Stimulated activated CD4-positive, alpha-beta T cell treated with anti-CD3 and anti-CD28 coated beads, Interleukin-12 subunit alpha, Interleukin-12 subunit beta, amount 100 ng/mL, for 24 hours (primary cell): ENCODE data around the gene ERC1.
"Not testable (repeated sequence)": the region's sequence is repeated elsewhere in the genome, so short reads cannot be mapped to it uniquely, and the experiment has no call there.

Source experiments
- DNase-seq, 2 experiments: peaks; one replicate each; pipeline ENCODE4 v3.0.0-alpha.2; 2020; ENCODE audit warnings: low read depth in 2 of 2

The ERC1 gene

DNA sequence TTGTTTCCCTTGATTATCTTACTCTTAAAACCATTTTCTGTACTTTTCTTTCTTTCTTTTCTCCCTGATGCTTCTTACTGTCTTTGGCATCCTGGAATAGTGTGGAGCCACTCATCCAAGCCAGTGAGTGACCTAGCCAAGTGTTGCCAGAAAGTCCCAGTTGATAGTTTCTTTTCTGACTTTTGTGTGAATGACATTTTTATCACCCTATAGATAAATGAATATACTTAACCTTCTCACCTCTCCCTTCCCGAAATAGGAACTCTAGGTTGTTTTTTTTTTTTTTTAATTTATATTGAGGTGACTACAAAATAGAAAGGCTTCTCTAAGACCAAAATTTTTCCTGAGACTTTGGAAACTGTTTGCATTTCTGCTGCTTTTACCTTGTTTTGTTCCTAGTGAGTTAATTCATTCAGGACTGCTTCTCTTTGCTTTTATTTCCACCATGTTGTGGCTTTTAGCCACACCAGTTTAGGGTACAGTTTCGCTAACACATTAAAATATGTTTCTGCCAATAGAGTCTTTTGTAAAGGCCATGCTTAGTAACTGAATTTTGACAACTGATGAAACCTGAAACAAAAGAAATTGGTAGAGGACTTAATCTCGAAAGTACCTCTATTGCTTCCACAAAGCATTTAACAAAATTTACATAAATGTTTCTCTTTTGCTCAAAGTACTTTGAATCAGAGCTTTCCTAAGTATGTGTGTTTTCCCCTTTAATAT is 194.6 kb downstream of the ERC1 start:
- DNase-seq, result no peak

DNA sequence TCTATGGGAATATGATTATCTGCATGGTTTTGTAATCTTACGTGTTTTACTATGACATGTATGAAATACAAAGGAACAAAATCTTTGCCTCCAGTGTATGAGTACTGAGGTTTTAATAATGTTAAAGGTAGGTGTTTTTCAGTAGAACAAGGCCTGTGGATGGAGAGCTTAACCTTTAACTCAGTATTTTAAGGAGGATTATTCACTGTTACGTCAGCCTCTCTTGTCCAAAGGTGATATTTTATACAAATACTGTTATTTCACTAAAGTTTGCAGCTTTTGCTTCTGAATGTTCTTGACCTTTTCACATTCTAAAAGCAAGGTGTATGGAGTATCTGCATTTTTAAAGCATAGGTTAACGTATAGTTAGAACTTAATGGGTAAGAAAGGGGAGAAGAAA is 195.3 kb downstream of the ERC1 start:
- no peak for DNase-seq

DNA sequence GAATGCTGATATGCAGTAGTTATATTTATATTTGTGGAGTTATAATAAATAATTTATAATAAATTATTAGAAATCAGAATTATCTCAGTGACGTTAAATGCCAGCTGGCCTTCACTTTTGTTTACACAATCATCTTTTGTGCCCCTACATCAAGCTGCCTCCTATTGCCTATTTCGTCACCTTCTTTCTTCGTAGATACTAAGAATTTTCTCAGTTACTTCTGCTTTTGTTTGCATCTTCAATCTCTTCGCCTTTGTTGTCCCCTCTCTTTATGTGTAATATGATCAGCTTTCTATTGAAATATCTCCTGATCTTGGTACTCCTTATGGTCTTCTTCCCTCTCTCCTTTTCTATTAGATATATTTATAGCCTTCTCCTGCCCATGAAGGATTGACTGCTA is 197.0 kb downstream of the ERC1 start:
- no peak for DNase-seq

DNA sequence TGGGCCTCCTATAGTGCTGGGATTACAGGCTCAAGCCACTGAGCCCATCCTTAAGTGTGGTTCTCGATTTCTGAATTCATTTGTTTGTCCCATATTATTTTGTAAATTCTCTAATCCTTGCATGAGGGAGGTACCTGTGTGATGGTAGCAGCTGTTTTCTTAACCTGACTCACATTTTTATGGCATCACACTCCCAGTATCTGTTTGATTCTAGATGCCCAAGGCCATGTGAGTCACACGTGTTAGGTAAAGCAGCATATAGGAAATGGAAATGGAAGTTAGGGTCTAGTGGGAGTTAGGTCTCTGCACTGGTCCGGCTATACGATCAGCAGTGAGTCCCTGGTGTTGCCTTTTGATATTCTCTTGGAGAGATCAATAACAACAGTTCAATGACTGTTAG is 198.1 kb downstream of the ERC1 start:
- DNase-seq, result no peak

DNA sequence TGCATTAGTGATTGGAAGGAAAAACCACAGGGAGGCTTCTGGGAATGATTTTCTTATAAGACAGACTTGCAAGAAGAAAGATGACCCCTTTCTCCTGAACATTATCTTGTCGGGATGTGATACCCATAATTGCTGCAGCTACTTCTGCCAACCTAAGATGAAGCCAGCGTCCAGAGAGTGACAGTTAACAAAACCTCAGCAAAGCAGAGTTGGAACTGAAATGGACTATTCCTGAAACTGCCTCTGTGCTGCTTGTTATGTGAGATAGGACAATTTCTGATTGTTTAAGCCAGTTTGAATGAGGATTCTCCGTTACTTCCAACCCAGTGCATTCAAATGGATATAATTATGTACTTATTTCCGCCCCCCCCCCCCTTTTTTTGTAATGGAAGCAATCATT is 204.5 kb downstream of the ERC1 start:
- DNase-seq, result no peak

DNA sequence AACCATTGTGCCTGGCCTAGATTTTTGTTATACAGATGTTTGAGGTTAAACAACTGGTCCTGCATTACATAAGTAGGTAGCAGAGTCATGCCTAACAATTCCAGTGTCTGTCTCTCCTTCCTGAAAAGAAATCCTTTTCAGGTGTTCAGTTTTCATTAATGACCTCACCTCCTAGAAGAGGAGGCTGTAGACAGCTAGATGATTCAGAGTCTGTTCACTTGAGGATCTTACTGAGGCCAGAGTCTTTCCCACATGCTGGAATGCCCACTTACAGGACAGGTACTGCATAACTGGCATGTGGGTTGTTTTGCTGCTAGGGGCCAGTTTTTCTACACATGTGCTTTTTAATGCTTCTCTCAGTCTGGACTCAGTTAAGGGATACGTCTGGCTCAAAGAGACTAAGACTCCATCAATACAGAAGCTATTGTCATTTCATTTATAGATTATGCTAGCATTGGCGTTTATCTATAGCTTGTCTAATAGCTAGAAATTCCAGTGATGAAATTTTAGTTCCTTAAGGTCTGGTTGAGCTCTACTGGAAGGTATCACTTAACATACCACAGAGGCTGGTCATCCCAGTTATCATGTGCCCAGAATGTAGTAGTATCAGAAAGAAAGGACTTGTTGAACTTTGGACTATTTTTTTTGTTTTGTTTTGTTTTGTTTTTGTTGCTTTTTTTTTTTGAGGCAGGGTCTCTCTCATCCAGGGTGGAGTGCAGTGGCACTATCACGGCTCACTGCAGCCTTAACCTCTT is 206.4 kb downstream of the ERC1 start:
- DNase-seq, result no peak

DNA sequence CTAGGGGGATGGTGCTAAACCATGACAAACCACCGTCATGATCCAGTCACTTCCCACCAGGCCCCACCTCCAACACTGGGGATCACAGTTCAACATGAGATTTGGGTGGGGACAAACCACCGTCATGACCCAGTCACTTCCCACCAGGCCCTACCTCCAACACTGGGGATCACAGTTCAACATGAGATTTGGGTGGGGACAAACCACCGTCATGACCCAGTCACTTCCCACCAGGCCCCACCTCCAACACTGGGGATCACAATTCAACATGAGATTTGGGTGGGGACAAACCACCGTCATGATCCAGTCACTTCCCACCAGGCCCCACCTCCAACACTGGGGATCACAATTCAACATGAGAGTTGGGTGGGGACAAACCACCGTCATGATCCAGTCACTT is 207.8 kb downstream of the ERC1 start:
- not testable (repeated sequence) for DNase-seq

DNA sequence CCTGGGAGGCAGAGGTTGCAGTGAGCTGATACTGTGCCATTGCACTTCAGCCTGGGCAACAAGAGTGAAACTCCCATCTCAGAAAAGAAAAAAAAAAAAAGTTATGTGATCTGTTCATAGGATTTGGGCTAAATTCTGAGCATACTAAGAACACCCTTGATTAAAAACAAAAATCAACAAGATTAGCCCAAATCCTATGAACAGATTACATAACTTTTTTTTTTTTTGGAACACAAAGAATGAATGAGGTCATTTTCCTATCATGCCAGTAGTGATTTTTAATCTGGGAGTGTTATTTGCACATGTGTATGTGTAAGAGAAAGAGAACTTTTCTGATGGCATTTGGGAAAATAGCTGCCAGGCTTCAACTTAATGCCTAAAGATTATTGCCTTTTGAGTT is 208.7 kb downstream of the ERC1 start:
- DNase-seq, result no peak

DNA sequence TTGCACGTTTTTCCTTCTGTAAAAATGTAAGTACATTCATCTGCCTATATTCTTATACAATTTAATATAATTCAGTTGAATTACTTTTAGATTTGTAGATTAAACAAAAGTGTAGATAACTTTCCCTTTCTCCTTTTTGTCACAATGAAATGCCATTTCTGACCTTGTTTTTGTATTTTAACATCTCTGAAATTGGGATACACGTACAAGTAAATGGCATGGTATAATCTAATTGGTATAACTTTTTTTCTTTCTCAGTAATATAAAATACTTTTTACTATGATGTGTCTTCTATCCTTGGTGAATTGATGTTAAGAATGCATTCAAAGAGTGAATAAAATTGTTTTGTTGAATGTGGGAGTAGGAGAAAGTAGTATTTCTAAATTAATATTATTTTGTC is 210.0 kb downstream of the ERC1 start:
- DNase-seq, result no peak

DNA sequence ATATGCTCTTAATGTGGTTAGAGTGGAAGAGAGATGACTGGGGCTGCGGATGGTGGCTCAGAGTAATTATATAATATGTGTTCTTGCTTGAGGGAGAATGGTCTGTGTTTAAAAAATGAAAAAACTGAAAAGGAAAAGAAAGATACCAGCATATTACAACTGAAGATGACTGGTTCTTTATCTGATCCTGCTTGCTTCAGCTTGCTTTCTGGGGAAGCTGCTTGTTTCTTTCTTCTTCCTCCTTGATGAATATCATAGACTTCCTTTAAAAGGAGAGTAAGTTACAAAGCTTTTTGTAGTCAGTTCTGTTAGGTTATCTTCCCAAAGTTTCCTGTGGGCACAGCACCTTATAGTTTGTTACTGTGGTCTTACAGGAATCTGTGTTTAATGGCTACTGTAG is 210.9 kb downstream of the ERC1 start:
- DNase-seq, result no peak

DNA sequence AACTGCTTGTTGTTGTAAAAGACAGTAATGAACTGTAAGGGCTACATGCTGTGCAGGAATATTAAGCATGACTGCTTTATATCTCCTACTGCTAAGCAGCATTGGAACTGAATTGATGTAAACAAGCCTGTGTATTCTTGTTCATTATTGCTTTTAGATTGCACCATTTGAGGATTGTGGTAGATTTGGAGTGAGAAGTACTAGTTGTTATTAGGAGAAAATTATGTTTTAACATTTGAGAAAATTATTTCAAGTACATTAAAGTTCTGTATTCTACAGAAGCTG is 212.7 kb downstream of the ERC1 start:
- no peak for DNase-seq

DNA sequence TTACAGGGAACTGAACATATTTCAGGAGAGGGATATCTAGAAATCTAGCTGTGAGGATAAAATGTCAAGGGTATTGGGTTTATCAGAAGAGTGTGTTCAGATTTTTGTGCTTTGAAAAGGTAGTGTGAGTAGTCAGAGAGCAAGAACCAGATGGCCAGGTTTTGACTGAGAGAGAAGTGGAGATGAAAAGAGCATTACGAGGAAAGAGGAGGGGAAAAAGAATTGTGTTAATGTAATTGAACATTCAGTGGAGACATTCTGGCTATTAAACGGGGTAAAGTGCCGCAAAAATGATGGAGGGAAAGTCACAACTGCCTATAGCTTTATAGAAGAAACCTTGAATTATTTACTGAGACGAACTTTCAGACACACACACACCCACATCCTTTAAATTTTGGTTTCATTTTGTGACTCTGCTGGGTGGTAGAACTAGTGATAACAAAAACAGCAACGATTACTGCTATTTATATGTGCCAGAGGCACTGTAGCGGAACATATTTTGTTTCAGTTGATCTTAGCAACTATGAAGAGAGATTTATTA is 213.6 kb downstream of the ERC1 start:
- no peak for DNase-seq

DNA sequence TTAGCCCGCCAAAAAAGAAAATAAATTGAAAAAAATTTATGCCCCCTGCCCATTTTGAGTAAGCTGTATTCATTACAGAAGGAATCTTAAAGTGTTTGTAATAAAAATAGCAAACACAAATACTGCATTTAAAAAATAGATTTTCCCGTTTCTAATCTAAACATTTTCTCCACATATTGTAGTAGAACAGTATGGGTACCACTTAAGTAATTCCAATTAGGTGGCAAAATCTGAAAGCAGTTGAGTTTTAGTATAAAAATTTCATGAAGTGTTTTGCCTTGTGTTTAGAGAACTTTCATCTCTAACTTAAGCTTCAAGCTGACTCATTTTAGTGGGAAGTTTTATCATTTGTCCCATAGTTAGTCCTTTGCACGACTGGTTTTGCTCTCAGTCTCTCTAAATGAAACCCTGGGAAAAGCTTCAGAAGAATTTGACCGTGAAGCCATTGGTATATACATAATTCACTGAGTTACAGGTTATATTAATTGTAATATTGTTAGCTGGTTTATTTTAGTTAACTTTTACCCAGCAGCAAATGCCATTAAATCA is 214.6 kb downstream of the ERC1 start:
- no peak for DNase-seq

DNA sequence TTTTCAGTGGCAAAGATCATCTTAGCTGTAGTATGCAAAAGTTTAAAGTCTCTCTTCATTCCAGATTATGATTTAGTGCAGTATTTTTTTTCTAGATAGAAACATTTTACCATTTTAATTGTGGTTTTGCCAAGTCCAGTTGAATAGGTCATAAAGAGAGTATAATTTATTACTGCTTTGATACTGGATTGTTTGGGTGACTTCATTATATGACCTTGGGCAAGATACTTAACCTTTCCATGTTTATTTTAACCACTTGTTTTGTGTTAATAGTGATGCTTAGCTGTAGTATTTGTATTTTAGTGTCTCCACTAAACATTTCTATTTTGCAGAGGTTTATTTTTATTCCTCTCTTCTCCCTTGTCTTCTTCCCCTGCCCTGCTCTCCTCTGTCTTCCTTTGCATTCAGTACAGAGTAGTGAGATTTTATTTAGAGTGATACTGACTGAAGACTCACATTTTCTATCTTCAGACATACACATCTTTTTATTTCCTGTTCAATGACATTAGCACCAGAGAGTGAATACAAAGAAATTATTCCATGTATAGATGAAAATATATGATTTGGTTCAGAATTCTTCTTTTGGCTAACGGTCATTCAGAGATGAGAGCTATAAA is 215.2 kb downstream of the ERC1 start:
- no peak for DNase-seq

DNA sequence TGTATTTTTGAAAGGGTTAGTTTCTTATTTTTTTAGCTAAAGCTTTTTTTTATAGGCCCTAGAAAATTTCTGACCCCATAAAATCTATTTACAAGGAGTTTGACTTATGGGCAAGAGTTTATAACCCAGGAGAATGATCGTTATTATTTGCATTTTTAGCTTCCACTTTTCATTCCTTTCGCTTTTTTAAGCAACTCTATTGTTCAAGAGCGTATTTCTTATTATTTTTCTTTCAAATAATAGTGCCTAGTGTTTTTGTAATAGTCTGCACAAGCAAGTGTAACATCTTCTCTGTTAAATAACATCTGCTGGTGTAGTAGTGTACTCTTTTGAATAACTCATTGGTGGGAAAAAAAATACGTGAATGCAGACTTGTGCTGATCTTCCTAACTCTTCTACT is 216.3 kb downstream of the ERC1 start:
- no peak for DNase-seq

DNA sequence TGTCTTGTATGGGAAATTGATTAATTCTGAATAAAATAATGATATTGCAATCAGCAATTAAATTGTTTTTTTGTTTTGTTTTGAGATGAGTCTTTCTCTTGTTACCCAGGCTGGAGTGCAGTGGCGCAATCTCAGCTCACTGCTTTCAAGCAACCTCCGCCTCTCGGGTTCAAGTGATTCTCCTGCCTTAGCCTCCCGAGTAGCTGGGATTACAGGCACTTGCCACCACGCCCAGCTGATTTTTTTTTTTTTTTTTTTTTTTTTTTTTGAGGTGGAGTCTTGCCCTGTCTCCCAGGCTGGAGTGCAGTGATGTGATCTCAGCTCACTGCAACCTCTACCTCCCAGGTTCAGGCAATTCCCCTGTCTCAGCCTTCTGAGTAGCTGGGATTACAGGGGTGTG is 217.7 kb downstream of the ERC1 start:
- DNase-seq, result not testable (repeated sequence)

DNA sequence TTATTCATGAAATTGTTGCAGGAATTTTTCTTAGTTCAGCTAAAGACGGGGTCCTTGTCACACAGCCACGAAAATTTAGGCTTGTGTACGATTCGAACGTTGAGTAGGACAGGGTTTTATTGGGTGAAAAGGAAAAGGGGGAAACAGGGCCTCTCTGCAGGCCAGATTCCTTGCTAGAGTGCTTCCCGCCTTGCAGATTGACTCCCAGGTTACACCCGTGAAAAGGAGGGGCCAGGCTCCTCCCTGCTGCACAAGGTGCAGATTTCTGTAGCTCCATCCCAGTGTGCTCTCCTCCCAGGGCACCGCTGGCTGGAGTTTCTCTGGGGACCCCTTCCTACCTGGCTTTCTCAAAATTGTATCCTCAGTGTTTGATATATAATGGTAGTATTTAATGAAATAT is 221.5 kb downstream of the ERC1 start:
- DNase-seq, result no peak

DNA sequence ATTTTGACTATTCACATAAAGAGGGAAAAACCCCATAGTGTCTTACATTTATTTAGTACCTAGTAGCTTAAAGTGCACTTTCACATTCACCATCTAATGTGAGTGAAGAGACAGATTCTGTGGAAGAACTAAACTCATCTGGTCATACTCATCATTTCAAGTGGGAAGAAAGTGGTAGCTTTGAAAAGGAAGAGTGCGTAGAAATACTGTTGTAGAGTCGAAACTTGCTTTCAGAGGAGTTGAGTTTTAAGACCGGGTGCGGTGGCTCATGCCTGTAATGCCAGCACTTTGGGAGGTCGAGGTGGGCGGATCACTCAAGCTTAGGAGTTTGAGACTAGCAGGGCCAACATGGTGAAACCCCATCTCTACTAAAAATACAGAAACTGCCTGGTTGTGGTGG is 222.2 kb downstream of the ERC1 start:
- DNase-seq, result peak in 1 of 2 experiments; percentile 32

DNA sequence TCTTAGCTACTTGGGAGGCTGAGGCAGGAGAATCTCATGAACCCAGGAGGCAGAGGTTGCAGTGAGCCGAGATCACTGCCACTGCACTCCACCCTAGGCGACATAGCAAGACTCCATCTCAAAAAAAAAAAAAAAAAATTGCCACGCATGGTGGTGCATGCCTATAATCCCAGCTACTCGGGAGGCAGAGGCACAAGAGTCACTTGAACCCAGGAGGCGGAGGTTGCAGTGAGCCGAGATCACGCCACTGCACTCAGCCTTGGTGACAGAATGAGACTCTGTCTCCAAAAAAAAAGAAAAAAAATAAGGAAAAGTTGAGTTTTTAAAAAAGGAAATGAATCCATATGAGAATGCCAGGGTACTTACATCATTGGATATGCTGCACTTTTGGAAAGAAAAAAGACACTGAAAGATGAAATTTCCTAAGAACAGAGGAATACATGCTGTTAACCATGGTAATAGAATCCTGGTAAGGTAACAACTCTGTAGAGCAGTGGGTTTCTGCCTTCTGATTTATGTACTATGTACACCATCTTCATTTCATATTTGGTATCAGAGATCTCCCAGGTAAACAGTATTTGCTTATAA is 222.7 kb downstream of the ERC1 start:
- DNase-seq, result no peak

DNA sequence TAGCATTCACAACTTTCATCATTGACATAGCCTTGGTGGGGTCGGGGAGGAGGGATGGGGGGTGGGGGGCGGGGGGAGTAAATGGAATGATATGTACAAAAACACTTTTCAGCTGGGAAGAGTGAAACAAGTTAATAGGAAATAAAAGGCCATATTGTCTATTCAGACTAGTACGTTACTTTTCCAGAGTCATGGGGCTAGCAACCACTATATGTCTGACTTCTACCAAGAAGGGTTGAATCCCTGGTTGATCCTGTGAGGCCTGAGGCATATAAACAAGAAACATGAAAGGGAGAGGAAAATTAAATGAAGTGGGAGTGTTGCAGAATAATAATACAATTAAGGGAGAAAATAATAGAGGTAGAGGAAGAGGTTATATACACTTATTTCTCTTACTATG is 225.5 kb downstream of the ERC1 start:
- DNase-seq, result no peak

DNA sequence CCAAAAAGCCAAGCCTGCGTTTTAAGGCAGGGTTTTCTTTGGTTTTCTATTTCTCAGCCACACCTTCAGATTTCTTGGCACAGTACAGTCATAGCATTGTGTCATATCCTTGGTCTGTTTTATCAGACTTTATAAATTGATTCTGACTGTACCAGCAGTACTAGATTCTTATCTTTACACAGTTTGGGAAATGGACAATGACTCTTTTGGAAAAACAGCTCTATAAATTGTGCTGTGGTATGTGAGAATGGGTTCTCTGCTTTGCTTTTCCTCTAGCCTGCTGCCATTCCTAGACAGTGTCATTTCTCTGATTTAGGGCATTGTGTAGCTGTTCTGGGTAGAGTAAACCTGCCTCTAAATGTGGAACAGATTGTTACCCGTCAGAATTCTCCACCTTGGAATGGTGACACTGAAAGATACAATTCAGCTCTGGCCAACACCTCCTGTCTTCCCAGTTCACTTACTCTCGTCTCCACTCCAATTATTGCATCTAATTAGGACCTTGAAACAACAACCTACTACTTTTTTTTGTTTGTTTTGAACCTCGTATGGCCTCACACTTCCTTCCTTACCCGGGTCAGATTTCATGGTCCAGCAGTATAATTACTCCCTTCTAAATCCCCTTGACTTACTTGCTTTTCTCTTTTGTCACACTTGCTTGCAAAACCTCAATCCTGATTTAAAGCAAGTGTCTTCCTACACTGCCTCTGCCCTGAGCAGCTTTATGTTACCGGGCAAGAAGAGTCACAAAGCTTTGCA is 226.3 kb downstream of the ERC1 start:
- DNase-seq, result no peak

DNA sequence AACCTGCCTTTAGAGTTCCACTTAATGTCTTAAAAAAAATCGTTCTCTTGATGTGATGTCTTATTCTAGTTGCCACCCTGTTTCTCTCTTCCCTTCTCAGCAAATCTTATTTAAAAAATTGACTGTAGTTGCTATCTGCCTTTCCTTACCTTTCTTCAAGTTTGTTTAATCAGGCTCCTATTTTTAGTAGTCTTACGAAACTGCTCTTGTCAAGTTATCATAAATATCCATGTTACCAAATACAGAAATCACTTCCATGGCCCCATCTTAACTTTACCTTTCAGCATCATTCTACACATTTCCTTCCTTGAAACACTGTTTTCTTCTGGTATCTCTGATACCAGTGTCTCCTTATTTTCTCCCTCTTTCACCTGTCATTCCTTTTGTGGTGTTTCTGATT is 227.3 kb downstream of the ERC1 start:
- no peak for DNase-seq
